AG09319 (cell line): ENCODE measurements around the gene MADCAM1.
"Not testable (repeated sequence)": the region's sequence is repeated elsewhere in the genome, so short reads cannot be mapped to it uniquely, and the experiment has no call there.

Experiments used
- DNase-seq: peaks from one replicate; pipeline ENCODE4 v3.0.0-alpha.2; 2010; ENCODE audit warnings: low read depth; ENCODE audit errors: extremely low read depth
- TF ChIP-seq, protein P1 (sequence below): IDR thresholded peaks from 2 replicates; pipeline ENCODE4 v1.5.1; 2011; ENCODE audit warnings: low read depth, mild to moderate bottlenecking, inconsistent platforms, low read length, moderate library complexity

The MADCAM1 gene

DNA sequence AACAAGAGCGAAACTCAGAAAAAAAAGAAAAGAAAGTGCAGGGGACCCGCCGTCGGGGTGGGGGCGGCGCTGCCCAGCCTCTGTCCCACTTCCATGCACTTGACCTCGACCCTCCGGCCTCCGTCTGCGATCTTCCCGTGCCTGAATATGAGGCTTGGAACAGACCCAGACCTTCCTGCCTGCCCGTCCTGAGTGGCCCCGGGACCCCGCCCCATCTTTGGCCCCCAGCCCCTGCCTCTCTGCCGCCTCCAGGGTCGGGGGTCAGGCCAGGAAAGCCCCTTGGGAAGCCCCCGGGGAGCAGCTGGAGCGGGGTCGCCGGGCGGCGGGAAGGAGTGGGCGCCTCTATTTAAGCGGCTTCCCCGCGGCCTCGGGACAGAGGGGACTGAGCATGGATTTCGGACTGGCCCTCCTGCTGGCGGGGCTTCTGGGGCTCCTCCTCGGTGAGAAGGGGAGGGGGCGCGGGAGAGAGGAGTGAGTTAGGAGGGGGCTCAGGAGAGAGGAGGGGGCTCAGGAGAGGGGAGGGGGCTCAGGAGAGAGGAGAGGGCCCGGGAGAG lies at the start of gene MADCAM1:
Gene MADCAM1, plus strand, starts transcription at position 375 of the 554 bp plus-strand sequence. Its CDS starts 14 bp downstream, at position 389.
- DNase-seq: no peak
- TF ChIP-seq, protein P1, sequence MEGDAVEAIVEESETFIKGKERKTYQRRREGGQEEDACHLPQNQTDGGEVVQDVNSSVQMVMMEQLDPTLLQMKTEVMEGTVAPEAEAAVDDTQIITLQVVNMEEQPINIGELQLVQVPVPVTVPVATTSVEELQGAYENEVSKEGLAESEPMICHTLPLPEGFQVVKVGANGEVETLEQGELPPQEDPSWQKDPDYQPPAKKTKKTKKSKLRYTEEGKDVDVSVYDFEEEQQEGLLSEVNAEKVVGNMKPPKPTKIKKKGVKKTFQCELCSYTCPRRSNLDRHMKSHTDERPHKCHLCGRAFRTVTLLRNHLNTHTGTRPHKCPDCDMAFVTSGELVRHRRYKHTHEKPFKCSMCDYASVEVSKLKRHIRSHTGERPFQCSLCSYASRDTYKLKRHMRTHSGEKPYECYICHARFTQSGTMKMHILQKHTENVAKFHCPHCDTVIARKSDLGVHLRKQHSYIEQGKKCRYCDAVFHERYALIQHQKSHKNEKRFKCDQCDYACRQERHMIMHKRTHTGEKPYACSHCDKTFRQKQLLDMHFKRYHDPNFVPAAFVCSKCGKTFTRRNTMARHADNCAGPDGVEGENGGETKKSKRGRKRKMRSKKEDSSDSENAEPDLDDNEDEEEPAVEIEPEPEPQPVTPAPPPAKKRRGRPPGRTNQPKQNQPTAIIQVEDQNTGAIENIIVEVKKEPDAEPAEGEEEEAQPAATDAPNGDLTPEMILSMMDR: no peak

- TF ChIP-seq, protein P1: no peak
- DNase-seq: no peak
Measured at GRCh38 chr19:447064-447426, 49.2 kb upstream of the MADCAM1 start.

- TF ChIP-seq, protein P1: no peak
- DNase-seq: no peak
Measured at GRCh38 chr19:447816-448560, 48.3 kb upstream of the MADCAM1 start.

- TF ChIP-seq, protein P1: no peak
- DNase-seq: no peak
Measured at GRCh38 chr19:449916-450315, 46.4 kb upstream of the MADCAM1 start.

GRCh38 chr19:450912-451481 lies 45.3 kb upstream of the MADCAM1 start:
- DNase-seq: not testable (repeated sequence)

DNA sequence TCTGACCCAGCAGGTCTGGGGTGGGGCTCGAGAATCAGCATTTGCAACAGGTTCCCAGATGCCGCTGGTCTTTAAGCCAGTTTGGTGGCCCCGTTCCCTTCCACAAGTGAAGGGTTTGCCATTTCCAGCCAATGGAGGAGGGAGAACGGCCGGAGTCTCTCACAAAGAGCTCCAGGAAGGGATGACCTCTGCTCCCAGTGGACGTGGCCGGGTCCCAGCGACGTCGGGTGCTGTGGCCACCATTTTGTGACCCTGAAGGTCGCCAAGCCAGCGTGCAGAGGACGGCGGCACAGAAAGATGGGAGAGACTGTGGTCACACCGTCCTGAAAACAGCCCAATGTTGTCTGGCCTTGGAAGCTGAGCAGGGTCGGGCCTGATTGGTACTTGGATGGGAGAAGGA lies 43.5 kb upstream of the MADCAM1 start:
- TF ChIP-seq, protein P1: no peak
- DNase-seq: no peak

DNA sequence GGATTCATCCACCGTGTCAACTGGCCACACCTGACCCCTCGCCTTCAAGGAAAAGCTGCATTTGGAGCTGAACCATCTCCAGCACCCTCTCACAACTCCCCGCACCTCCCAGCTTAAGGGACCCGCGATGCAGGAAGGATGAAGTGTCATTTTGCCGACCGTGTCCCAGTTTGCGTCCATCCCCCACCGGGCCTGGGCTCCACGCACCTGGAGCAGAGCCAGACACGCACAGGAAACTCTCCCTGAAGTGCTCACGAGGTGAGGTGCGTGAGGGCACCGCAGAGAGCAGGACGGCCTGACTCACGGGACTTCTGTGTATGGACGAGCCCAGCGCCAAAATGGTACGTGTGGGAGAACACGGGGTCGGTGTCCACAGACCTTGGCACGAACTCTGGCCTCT lies 42.7 kb upstream of the MADCAM1 start:
- DNase-seq: no peak
- TF ChIP-seq, protein P1: no peak
